Stimulated activated memory B cell treated with anti-CD40 and anti-IgM and Interleukin-4, amounts not matched to agents 10 μg/mL and 1 μg/mL and 100 μg/mL, for 72 hours (primary cell): ENCODE results near the gene SMYD3.

Experiments
- ATAC-seq: fragments of 150-1000 bp; cut with Tn5 transposase; 2 replicates; pipeline ENCODE4 v1.10.0; 2021
- H3K27ac Mint-ChIP-seq: one replicate; pipeline ENCODE4 v1.8.0; 2022; ENCODE audit warnings: mild to moderate bottlenecking, mixed read lengths
- H3K27me3 Mint-ChIP-seq: one replicate; pipeline ENCODE4 v1.8.0; 2022; ENCODE audit warnings: mixed read lengths
- H3K36me3 Mint-ChIP-seq: one replicate; pipeline ENCODE4 v1.8.0; 2022; ENCODE audit warnings: mixed read lengths
- H3K4me1 Mint-ChIP-seq: one replicate; pipeline ENCODE4 v1.8.0; 2022; ENCODE audit warnings: mixed read lengths
- H3K4me3 Mint-ChIP-seq: one replicate; pipeline ENCODE4 v1.8.0; 2022; ENCODE audit warnings: mild to moderate bottlenecking, moderate library complexity, mixed read lengths
- H3K9me3 Mint-ChIP-seq: one replicate; pipeline ENCODE4 v1.8.0; 2022; ENCODE audit warnings: mixed read lengths

SMYD3 gene

DNA sequence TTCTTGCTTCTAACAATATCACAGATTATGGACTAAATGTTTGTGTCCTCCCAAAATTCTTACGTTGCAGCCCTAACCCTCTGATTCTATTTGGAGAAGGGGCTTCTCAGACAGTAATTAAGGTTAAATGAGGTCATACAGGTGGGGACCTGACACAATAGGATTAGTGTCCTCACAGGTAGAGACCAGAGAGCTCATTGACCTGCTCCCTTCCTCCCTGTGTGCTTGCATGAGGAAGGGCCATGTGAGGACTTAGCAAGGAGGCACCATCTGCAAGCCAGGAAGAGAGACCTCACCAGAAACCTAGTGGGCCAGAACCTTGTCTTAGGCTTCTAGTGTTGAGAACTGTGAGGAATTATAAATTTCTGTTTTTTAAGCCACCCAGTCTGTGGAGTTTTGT lies 322.6 kb downstream of the SMYD3 start:
- no peak for ATAC-seq
- Mint-ChIP-seq H3K27ac (no peak overlapping the region), H3K27me3 (no peaks in the 10 kb centered on the region), H3K4me1 (peaks cover 7% of the 10 kb centered on the region), H3K4me3 (no peak overlapping the region), H3K9me3 (no peaks in the 10 kb centered on the region), H3K36me3 (peaks cover 37% of the 10 kb centered on the region)

GRCh38 chr1:246182149-246182851 lies 324.8 kb downstream of the SMYD3 start:
- Mint-ChIP-seq H3K4me3 (no peak overlapping the region), H3K36me3 (peaks cover 50% of the 10 kb centered on the region), H3K27ac (no peak overlapping the region), H3K27me3 (no peaks in the 10 kb centered on the region), H3K4me1 (peaks cover 7% of the 10 kb centered on the region), H3K9me3 (no peaks in the 10 kb centered on the region)
- no peak for ATAC-seq

GRCh38 chr1:246181241-246181640 lies 325.8 kb downstream of the SMYD3 start:
- Mint-ChIP-seq H3K9me3 (no peaks in the 10 kb centered on the region), H3K27me3 (no peaks in the 10 kb centered on the region), H3K4me3 (no peak overlapping the region), H3K36me3 (peaks cover 44% of the 10 kb centered on the region), H3K4me1 (peaks cover 7% of the 10 kb centered on the region), H3K27ac (no peak overlapping the region)
- ATAC-seq, result no peak

DNA sequence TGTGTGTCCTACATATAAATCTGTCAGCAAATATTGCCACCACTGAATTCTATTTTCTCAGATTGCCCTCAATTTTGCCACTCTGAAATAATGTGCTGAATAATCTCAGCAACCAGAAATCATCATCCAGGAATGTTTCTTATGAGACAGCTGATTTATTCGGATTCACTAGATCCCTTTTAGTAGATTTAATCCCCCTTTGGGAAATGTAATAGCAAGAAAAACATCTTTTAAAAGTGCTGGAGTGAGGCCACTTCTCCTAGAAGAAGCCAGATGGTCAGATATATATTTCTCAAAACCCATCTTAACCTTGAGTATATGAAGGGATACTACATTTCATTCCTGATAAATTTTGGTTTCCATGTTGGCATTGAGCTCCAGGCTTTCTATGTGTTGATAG lies 327.7 kb downstream of the SMYD3 start:
- no peak overlapping the region for H3K27ac Mint-ChIP-seq
- H3K36me3 Mint-ChIP-seq, result peaks cover 38% of the 10 kb centered on the region
- ATAC-seq, result no peak

GRCh38 chr1:246178717-246179311 lies 328.3 kb downstream of the SMYD3 start:
- peaks cover 35% of the 10 kb centered on the region for H3K36me3 Mint-ChIP-seq
- ATAC-seq, result no peak
- H3K27me3 Mint-ChIP-seq, result no peaks in the 10 kb centered on the region
- H3K4me1 Mint-ChIP-seq, result peaks cover 7% of the 10 kb centered on the region
- H3K4me3 Mint-ChIP-seq, result no peak overlapping the region
- H3K27ac Mint-ChIP-seq, result no peak overlapping the region
- H3K9me3 Mint-ChIP-seq, result no peaks in the 10 kb centered on the region

More for the DNA sequence above, 327.7 kb downstream of the SMYD3 start:
- no peaks in the 10 kb centered on the region for H3K27me3 Mint-ChIP-seq
- peaks cover 7% of the 10 kb centered on the region for H3K4me1 Mint-ChIP-seq
- H3K4me3 Mint-ChIP-seq, result no peak overlapping the region
- no peaks in the 10 kb centered on the region for H3K9me3 Mint-ChIP-seq

- no peaks in the 10 kb centered on the region for H3K27me3 Mint-ChIP-seq
- H3K4me1 Mint-ChIP-seq, result no peaks in the 10 kb centered on the region
- peaks cover 17% of the 10 kb centered on the region for H3K36me3 Mint-ChIP-seq
- H3K27ac Mint-ChIP-seq, result no peak overlapping the region
- ATAC-seq, result no peak
- no peak overlapping the region for H3K4me3 Mint-ChIP-seq
- peaks cover 6% of the 10 kb centered on the region for H3K9me3 Mint-ChIP-seq
Measured at GRCh38 chr1:246176126-246177024, 330.7 kb downstream of the SMYD3 start.

DNA sequence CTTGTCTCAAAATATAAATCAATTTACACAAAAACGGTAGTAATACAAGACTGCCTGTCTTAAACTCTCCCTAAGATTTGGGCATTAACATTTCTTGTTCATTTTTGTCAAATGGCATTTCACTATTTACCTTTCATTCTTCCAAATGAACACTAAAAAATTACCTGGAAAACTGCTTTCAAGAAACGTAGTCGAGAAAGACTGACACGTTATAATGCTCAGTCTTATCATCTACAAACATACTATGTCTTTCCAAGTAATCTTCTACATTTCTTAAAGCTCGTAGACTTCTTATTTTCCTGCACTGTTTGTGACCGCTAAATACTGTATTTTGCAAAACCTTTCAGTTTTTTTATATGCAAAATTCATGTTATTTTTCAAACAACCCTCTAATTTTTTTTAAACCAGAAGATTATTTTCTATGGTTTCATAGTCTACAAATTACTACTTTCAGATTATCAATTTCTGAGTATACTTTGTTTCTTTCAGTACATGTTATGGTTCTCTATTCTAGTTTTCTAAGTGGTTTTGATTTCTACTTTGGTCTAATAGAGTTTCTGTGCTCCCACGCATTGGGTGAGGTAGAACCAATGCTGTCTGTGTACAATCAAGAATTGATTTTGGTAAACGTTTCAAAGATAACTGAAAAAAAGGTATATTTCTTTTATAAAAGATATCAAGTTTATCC lies 336.4 kb downstream of the SMYD3 start:
- H3K27me3 Mint-ChIP-seq, result no peaks in the 10 kb centered on the region
- no peaks in the 10 kb centered on the region for H3K36me3 Mint-ChIP-seq
- H3K4me1 Mint-ChIP-seq, result no peaks in the 10 kb centered on the region
- no peak overlapping the region for H3K27ac Mint-ChIP-seq
- H3K4me3 Mint-ChIP-seq, result no peak overlapping the region
- peaks cover 6% of the 10 kb centered on the region for H3K9me3 Mint-ChIP-seq
- ATAC-seq, result no peak

DNA sequence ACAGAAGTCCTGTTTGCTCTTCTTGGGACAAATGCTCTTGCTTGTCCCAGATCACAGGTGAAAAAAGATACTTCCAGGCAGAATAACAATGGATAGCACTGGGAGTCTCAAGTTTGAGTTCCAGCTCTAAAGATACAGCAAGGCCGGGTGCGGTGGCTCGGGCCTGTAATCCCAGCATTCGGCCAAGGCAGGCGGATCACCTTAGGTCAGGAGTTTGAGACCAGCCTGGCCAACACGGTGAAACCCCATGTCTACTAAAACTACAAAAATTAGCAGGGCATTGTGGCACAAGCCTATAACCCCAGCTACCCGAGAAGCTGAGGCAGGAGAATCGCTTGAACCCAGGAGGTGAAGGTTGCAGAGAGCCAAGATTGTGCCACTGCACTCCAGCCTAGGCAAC lies 337.6 kb downstream of the SMYD3 start:
- H3K36me3 Mint-ChIP-seq, result peaks cover 10% of the 10 kb centered on the region
- H3K9me3 Mint-ChIP-seq, result peaks cover 6% of the 10 kb centered on the region
- no peaks in the 10 kb centered on the region for H3K4me1 Mint-ChIP-seq
- no peak overlapping the region for H3K27ac Mint-ChIP-seq
- no peaks in the 10 kb centered on the region for H3K27me3 Mint-ChIP-seq
- no peak for ATAC-seq
- H3K4me3 Mint-ChIP-seq, result no peak overlapping the region

GRCh38 chr1:246169019-246169418 lies 338.1 kb downstream of the SMYD3 start:
- Mint-ChIP-seq H3K9me3 (peaks cover 6% of the 10 kb centered on the region), H3K27me3 (no peaks in the 10 kb centered on the region)

GRCh38 chr1:246166841-246167240 lies 340.2 kb downstream of the SMYD3 start:
- Mint-ChIP-seq H3K9me3 (no peaks in the 10 kb centered on the region), H3K4me3 (no peak overlapping the region), H3K36me3 (peaks cover 15% of the 10 kb centered on the region), H3K27ac (no peak overlapping the region), H3K4me1 (no peaks in the 10 kb centered on the region), H3K27me3 (no peaks in the 10 kb centered on the region)
- ATAC-seq, result no peak

More at GRCh38 chr1:246169019-246169418, 338.1 kb downstream of the SMYD3 start:
- no peak overlapping the region for H3K4me3 Mint-ChIP-seq
- ATAC-seq, result no peak
- no peak overlapping the region for H3K27ac Mint-ChIP-seq
- peaks cover 12% of the 10 kb centered on the region for H3K36me3 Mint-ChIP-seq
- H3K4me1 Mint-ChIP-seq, result no peaks in the 10 kb centered on the region

DNA sequence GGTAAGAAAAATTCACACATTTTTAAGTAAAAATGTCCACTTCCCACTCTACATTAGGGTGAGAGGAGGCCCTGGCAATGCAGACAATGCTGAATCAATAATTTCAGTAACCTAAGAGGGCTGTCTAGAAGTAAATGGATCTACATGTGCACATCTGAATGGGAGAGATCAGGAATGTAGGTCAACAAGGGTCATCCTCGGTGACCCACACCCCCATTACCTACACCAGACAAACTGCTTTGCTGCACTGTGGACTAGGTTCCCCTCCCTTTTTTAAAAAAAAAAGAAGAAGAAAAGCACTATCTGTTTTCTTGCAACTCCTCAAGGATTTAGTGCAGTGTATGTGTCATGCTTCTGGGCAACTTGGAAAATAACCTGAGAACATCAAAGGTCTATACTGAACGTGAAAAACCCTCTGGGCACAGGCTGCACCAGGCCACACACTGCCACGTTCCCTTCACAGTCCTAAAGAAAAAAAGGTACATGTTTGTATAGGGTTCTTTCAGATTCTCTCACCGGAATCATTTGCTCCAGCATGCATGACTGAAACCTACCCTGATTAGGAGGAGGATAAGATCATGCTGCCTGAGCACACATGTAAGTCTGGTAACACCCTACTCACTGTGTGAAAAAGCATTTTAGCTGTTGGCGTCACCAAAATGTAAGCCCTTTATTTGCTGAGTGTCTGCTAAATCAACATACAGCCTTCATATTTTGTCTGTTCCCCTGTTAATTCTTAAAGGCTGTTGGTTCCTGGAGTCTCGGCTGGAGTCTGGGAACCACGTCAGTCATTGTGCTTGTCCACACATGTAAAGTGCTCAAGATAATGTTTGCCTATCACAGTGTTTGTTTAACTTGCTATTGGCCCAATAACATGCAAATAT lies 341.0 kb downstream of the SMYD3 start:
- H3K9me3 Mint-ChIP-seq, result no peaks in the 10 kb centered on the region
- H3K4me1 Mint-ChIP-seq, result no peaks in the 10 kb centered on the region
- H3K4me3 Mint-ChIP-seq, result no peak overlapping the region
- no peak for ATAC-seq
- no peaks in the 10 kb centered on the region for H3K27me3 Mint-ChIP-seq
- H3K36me3 Mint-ChIP-seq, result peaks cover 19% of the 10 kb centered on the region
- H3K27ac Mint-ChIP-seq, result no peak overlapping the region

- H3K4me1 Mint-ChIP-seq, result no peaks in the 10 kb centered on the region
- H3K4me3 Mint-ChIP-seq, result no peak overlapping the region
Measured at GRCh38 chr1:246164764-246165163, 342.3 kb downstream of the SMYD3 start.

DNA sequence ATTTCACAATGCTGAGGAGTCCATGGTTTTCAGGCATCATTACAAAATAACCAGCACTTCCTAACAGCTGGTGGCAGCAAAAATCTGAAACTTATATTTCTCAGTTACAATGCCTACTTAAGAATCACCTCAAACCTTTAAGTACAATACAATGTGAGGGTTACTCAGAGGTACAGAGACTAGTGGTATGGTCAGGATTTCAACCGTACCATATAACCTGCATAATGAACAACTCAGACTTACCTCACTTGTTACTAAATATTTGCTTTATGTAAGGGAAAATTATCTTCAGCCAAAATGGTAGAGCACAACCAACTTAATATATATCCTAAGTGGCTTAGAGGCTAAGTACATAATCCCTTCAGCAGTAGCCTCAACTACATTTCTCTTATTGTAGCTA lies 344.5 kb downstream of the SMYD3 start:
- H3K36me3 Mint-ChIP-seq, result peaks cover 23% of the 10 kb centered on the region
- no peaks in the 10 kb centered on the region for H3K9me3 Mint-ChIP-seq
- no peak overlapping the region for H3K4me3 Mint-ChIP-seq
- no peak for ATAC-seq
- H3K4me1 Mint-ChIP-seq, result peaks cover 3% of the 10 kb centered on the region
- no peaks in the 10 kb centered on the region for H3K27me3 Mint-ChIP-seq
- H3K27ac Mint-ChIP-seq, result no peak overlapping the region

More at GRCh38 chr1:246164764-246165163, 342.3 kb downstream of the SMYD3 start:
- H3K9me3 Mint-ChIP-seq, result no peaks in the 10 kb centered on the region
- no peaks in the 10 kb centered on the region for H3K27me3 Mint-ChIP-seq
- H3K27ac Mint-ChIP-seq, result no peak overlapping the region
- H3K36me3 Mint-ChIP-seq, result peaks cover 19% of the 10 kb centered on the region
- ATAC-seq, result no peak

DNA sequence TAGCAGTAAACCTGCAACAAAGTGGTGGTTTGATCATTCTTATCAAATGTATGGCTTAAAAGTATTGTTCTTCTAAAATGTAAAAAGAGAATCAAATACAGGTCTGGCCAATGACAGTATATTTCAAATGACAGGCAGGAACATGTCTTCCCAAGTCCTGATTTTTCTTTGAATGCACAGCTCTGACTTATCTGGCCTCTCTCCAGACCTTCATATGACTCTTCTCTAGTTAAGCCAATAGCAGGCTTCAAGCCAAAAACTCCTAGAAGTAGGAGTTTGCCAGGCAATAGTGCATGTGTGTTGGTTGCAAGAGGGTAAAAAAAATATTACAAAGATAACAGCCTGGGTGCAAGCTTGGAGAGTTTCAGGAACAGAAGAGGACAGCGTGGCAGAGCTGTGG lies 345.5 kb downstream of the SMYD3 start:
- Mint-ChIP-seq H3K4me1 (peaks cover 5% of the 10 kb centered on the region), H3K27ac (no peak overlapping the region)
- ATAC-seq, result no peak

More for the DNA sequence above, 345.5 kb downstream of the SMYD3 start:
- no peak overlapping the region for H3K4me3 Mint-ChIP-seq
- no peaks in the 10 kb centered on the region for H3K9me3 Mint-ChIP-seq
- H3K27me3 Mint-ChIP-seq, result no peaks in the 10 kb centered on the region
- H3K36me3 Mint-ChIP-seq, result peaks cover 23% of the 10 kb centered on the region
